ENCODE data around the gene KCNMB2.
"Not testable (repeated sequence)": the region's sequence is repeated elsewhere in the genome, so short reads cannot be mapped to it uniquely, and the experiment has no call there.

Gene KCNMB2

DNA sequence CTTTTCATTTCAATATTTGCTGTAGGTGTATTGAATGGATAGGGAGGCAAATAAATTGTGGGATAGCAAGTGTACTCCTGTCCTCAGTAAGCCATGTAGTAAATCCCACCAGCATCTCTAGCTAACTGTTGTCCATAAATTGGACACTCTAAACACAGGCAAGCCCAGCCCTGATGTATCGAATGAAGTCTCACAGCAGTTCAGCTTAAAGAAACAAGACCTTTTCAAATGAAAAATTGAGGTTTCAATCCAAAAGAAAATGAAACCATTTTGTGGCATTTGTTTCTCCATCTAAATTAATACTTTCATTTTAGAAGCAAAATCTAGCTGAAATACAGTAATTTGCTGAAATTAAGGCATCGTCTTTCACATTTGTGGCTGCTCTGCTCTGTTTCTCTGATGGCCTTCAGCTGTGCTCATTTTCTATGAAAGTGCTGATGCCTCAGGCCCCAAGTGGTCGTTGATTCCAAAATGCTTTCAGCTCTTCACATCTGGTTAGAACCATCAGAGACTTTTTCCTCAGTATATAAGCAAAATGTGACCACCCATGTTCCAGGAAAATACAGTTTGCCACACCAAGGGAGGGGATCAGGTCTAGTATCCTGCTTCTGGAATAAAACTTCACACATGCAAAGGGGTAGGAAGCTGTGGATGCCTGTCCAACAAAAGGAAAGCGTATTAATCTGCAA is 290.3 kb downstream of the KCNMB2 start:
- DNase-seq = no peak

DNA sequence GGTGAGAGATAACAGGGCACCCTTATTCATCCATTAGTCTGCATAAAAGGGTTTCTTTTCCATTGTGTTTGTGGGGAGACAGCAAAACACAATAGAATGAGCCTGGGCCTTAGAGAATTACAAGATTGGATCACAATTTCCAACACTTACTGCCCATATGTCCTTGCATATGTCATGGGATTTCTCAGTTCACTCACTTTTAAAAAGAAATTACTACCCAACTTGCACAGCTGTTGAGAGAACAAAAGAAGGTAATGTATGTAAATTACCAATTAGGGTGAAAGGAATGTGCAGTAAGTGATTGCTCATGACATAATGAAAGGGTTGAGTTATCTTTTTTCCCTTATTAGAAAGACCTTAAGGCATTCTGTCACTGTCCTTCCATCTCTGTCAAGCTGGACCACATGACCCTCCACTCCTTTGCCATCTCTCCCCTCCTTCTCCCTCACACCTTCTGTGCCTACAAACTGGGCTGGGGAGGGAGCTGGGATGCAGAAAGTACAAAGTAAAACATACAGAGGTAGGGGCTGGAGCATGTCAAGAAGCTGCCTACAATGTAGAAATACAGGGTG is 291.1 kb downstream of the KCNMB2 start:
- DNase-seq = no peak

DNA sequence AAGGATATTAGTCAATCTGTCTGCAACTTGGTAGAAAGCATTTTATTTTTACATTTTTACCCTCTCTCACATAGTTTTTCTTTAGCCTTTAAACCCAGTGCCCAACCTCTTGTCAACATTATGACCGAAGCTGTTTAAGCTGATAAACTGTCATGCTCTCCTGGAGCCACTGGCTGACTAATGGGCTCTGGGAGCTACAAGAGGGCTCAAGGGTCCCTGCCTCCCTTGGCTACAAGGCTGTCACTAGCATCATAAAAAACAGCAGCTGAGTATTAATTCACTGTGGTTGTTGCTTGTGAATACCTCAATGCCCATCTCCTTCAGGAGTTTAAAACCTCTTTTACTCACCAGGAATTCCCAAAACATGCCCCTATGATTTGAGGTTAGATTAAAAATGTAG is 297.5 kb downstream of the KCNMB2 start:
- DNase-seq = no peak

DNA sequence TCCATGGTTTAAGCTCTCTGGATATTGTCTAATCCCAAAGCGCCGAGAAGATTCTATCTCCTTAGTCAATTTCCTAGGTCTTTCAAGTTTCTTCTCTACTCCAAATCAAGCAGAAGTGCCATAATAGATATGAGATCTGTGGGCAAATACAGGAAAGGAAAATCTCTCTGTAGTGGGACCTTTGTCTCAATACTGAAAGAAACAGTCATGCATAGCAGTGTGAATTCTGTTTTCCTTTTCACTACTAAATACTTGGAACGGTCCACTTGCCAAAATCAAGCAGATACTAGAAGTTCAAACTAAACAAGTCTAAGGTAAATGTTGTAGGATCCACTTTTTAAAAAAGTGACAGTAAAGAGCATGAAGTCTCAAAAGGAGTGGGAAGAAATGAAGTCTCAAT is 298.8 kb downstream of the KCNMB2 start:
- no peak for DNase-seq

DNA sequence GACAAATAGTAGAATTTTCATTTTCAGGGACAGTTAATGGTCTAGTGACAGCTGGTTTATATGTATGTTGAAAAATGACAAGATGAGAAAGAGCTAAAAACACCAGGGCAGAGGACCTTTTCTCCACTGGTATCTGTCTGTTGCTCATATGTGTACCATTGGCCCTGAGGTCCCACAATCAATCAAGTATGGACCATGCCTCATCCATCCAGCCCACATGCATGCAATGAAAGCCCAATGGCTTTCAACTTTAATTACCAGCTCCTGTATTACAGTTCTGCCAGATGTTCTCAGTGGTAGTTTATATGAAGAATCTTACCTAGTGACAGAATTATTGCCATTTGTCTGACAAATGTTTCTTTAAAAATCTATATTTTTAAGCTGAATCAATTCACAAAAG is 301.3 kb downstream of the KCNMB2 start:
- no peak for DNase-seq

DNA sequence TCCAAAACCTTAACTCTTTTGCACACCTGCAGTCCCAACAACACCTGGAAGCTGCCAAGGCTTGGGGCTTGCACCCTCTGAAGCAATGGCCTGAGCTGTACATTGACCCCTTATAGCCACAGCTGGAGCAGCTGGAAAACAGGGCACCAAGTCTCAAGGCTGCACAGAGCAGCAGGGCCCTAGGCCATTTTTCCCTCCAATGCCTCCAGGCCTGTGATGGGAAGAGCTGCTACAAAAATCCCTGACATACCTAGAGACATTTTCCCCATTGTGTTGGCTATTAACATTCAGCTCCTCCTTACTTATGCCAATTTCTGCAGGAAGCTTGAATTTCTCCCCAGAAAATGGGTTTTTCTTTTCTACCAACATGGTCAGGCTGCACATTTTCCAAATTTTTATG is 304.4 kb downstream of the KCNMB2 start:
- no peak for DNase-seq

DNA sequence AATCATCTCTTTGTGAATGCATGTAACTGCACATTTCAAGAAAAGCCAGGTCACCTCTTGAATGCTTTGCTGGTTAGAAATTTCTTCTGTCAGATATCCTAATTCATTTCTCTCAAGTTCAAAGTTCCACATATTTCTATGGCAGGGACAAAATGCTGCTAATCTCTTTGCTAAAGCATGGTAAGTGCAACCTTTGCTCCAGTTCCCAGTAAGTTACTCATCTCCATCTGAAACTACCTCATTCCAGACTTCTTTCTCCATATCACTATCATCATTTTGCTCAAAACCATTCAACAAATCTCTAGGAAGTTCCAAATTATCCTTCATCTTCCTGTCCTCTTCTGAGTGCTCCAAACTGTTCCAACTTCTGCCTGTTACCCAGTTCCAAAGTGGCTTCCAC is 304.8 kb downstream of the KCNMB2 start:
- no peak for DNase-seq

DNA sequence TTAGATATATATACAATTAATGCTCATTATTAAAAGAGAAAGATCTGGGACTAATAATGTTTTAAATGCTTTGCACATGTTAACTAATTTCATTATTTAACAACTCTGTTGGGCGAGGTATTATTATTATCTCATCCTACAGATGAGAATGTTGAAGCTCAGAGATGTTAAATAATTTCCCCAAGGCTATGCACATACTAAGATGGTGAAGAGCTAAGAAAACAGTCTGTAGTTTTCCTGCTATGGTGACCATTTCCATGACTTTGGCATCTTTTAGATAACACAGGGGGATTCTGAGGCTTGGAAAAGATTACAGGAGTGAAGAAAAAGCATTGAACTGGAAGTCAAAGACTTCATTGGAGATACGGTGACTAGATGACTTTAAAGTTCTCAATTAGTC is 308.7 kb downstream of the KCNMB2 start:
- DNase-seq = no peak

DNA sequence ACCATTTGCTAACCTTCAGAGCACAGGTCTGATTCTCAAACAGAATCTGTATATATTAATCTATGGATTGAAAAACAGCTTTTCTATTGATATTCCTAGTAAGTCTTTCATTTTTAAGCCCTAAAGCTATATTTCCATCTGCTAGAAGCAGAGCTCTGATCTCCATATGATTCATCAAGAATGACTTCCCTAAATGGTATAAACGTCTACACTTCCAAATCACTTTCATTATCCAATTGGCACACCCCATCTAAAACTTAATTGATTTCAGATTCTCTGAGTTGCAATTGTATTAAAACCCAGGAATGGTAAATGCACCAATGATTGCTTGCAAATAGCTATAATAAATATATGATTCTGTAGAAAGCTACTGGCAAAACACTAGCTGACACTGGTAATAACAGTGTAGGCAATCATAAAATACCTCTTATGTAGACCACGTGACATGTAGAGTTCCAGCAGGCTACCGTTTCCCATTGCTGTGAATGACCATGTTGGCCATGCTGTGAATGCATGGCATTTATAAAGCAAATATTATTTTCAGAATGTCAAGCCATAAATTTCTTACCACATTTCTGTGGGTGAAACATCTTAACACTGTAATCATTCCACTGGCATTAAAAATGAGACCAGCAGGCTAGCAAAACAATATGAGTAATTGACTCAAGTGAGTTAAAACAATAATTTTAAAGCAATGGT is 309.3 kb downstream of the KCNMB2 start:
- no peak for DNase-seq

DNA sequence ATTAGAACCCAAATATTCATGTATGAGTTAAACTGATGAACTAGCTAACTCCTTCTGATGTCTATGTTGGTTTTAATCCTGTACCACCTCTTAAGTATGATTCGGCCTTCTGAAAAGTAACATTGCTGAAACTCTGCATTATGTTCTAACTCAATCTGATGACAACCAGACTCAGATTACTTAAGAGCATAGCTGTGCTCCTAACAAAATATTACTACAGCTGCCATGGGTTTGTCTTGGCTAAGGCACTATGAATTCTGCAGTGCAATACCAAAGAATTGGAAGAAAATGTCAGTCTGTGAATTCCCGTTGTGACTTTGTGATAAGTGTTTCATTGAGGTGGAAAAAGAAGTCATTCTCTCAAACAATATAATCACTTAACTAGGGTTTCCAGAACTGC is 311.0 kb downstream of the KCNMB2 start:
- no peak for DNase-seq

DNA sequence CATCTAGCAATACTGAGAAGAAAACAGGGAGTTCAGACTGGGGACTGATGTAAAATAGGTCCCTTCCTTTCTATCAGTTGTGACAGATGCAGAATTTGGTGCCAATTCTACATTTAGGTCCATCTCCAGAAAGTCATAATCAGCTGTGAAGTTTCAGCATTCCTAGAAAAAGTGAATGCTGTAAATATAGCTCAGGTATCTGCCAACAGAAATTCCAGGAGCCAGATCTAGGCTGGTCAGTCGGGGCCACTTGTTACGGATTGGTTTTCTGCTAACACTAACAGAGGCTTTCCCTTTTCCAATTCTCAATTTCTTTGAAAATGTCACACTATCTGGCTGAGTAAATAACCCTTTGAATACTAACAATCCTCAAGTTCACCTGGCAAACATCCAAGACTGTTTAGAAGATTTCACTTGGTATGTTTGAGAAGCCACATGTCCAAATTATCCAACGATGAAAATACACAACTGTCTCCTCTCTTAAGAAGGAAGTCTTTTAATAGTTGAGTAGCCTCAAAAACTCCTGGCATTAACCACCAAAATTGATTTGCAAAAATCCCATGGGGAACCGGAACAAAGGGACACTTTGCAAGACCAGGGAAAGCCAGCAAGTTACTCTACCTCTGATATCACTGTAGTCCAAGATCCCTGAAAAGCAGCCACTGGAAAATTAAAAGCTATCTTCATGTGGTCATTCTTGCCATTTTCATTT is 313.1 kb downstream of the KCNMB2 start:
- DNase-seq = no peak

DNA sequence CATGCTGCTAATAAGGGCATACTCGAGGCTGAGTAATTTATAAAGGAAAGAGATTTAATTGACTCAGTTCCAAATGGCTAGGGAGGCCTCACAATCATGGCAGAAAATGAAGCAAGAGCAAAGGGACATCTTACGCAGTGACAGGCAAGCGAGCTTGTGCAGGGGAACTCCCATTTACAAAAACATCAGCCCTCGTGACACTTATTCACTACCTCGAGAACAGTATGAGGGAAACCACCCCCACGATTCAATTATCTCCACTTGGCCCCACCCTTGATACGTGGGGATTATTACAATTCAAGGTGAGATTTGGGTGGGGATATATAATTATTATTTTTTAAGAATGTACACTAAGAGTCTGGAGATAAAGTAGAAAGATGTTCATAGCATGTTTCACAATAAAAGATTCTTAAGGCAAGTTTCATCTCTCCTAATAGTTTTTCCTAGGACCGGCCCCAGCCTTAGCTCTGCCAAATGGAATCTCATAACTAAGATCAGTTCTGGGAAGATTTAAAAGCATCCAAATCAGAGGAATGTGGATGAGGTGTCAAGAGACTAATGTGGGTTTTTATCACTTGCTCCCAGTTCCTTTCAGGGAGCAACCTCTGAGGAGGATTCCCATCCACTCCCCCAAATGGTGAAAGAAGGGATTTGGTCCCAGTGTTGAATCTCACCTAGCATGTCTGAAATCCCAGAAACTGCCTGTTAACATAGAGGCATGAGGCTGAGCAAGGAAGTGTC is 314.4 kb downstream of the KCNMB2 start:
- no peak for DNase-seq

DNA sequence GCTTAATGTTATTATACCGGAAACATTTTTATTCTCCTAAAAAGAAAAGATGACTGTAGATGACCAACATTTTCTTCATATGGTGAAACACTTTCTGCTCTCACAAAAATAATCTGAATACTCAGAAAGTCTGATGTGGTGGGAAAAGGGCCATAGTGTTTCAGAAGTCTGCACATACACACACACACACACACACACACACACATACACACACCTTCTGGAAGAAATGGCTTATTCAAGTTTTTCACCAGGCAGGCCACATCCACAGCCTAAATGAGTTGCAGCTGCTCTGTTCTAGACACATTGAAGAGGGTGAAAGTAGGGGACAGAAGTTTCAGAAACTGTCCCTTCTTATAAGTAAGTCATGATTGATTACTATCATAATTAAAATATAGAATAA is 315.3 kb downstream of the KCNMB2 start:
- DNase-seq = no peak

DNA sequence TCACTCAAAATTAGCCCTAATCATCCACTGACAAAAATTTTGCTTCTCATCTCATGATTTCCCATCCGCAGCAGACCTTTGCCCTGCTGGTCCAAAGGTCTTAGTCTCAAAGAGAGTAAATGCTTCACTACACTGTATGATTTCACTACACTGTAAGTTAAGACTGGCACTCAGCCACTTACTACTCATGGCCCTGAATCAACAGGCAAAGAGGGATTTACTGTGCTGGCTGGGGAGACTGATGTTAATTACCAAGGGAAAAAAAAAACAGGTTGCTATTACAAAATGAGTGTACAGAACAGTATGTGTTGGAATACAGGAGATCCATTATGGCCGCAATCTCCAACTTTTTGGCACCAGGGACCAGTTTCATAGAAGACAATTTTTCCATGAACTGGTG is 320.6 kb downstream of the KCNMB2 start:
- no peak for DNase-seq

DNA sequence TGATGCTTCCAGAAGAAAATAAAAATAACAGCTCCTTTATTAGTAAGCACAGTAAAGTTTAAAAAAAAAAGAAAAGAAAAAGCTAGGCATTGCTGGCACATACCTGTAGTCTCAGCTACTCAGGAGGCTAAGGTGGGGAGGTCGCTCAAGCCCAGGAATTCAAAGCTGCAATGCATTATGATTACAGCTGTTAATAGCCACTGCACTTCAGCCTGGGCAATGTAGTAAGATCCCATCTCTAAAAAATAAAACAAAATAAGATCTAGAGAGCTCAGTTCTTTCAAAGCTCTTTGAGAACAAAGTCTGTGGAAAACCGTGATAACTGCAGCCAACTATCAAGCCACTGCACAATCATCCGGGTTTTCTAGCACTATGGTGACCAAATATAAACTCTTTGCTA is 323.1 kb downstream of the KCNMB2 start:
- DNase-seq = no peak

DNA sequence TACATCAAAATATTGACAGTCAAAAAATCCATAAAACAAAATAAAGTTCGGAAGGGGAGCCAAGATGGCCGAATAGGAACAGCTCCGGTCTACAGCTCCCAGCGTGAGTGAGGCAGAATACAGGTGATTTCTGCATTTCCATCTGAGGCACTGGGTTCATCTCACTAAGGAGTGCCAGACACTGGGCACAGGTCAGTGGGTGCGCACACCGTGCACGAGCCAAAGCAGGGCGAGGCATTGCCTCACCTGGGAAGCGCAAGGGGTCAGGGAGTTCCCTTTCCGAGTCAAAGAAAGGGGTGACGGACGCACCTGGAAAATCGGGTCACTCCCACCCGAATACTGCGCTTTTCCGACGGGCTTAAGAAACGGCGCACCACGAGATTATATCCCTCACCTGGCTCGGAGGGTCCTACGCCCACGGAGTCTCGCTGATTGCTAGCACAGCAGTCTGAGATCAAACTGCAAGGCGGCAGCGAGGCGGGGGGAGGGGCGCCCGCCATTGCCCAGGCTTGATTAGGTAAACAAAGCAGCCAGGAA is 323.7 kb downstream of the KCNMB2 start:
- DNase-seq = not testable (repeated sequence)

DNA sequence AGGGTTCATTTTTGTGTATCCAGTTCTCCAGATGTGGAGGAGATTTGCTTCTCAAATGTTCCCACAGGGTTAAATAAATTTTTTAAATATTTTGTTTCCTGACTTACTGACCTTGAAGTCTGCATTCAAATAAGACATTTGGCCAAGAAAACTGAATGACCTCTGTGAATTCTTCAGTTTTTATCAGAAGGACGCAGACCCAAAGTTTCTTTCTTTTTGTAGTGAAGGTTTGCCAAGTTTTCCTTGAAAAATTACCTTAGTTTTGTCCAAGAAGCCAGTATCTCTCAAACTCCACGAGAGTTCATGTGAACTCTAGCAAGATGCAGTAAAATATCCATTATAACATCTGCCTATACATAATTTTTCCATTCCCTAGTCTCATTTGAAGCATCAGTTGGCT is 332.4 kb downstream of the KCNMB2 start:
- DNase-seq = no peak

DNA sequence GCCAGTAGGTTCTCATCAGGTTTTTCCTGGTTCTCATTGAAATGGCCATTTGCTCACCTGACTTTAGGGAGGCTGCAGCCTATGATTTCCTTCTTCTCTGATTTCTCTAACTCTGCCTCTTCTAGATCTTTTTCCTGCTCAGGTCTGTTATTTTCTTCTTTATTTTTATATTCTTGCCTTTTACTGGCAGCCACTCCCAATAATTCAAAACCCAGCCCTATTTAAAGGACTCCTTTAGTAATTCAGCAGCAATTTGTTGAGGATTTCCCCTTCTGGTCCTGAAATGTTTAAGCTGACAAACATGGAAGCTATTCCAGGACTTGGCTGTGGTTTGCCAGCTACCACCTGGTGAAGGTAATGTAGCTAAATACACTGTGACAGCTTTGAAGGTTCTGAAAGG is 333.8 kb downstream of the KCNMB2 start:
- no peak for DNase-seq

DNA sequence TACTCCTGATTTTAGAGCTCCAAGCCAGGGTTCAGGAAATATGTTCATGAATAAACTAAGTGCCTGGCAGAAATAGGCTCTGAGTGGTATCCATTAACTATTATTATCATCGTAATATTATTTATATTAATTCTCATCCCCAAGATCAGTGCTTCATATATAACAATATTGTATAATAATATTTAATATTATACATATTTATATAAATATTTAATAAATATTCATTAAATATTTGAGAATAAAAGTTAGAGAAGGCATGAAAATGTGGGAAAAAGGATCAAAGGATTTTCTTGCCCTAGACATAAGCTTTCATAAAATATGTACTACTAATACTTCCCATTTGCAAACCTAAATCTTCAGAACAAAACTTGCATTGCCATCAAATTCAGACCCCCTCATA is 338.9 kb downstream of the KCNMB2 start:
- DNase-seq = no peak

DNA sequence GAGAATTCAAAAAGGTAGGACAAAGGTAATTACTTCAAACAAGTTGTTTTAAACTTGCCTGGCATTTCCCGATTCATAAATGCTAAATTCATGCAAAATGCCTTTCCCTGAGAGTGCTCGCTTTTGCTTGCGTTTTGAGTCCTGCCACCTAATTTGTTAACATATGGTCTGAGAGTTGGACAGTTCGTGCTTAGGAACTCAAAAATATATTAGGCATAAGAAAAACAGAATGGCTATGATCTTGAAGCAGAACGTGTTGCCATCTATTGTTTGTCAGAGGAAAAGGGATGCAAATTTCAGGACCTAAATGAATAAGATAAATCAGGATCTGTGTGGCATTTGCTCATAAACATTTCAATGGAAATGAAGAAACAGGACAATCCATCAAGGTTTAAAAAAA is 339.6 kb downstream of the KCNMB2 start:
- DNase-seq = no peak

DNA sequence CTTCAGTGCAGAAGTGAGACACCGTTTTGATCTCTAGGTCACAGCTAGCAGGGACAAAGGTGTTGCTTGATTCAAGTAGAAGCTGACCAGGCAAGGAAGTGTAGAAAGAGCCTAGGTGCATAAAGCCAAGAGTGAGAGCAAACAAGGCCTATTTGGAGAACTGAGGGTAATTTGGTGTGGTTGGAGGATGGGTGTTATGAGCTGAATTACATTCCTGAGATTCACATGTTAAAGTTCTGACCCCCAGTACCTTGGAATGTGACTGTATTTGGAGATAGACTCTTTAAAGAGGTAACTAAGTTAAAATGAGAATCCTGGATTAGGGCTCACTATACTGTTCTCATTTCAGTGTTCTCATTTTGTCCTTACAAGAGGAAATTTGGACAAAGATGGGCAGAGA is 344.0 kb downstream of the KCNMB2 start:
- DNase-seq = no peak

All from hippocampal formation (tissue), 2 donors.